GM21360 (cell line): Measurements from ENCODE around the gene SENP7.
"Not testable (repeated sequence)": the region's sequence is repeated elsewhere in the genome, so short reads cannot be mapped to it uniquely, and the experiment has no call there.

Experiments
- ATAC-seq: cut with Tn5 transposase; IDR thresholded peaks from one replicate; pipeline ENCODE4 v1.9.1; 2021; ENCODE audit warnings: mild to moderate bottlenecking, moderate library complexity; ENCODE audit not compliant: unreplicated experiment

The SENP7 gene

GRCh38 chr3:101512646-101513418 is at the start of gene SENP7:
Gene SENP7, minus strand, starts transcription at chr3:101513212. Its CDS starts 82 bp downstream, at chr3:101513130.
- ATAC-seq: peak; percentile 47

- ATAC-seq: peak; percentile 99
These were observed 48.8 kb upstream of the SENP7 start, which contains the start of gene TRMT10C for GRCh38 chr3:101561630-101562328. Gene TRMT10C, plus strand, starts transcription at chr3:101561868. Its CDS starts 2,914 bp downstream, at chr3:101564782.

GRCh38 chr3:101556064-101556463 is 43.1 kb upstream of the SENP7 start:
- no peak for ATAC-seq

- ATAC-seq: not testable (repeated sequence)
These were observed 40.4 kb upstream of the SENP7 start for GRCh38 chr3:101553381-101553780.

- ATAC-seq: not testable (repeated sequence)
These were observed 38.5 kb upstream of the SENP7 start for GRCh38 chr3:101551359-101552081.

GRCh38 chr3:101549473-101549872 is 36.5 kb upstream of the SENP7 start:
- ATAC-seq: no peak

- ATAC-seq: no peak
These were observed 35.6 kb upstream of the SENP7 start for GRCh38 chr3:101548527-101549105.

- ATAC-seq: no peak
These were observed 31.3 kb upstream of the SENP7 start for GRCh38 chr3:101544161-101544850.

- ATAC-seq: no peak
These were observed 29.9 kb upstream of the SENP7 start for GRCh38 chr3:101542957-101543356.

- ATAC-seq: not testable (repeated sequence)
These were observed 23.9 kb upstream of the SENP7 start for GRCh38 chr3:101536955-101537354.

GRCh38 chr3:101536266-101536665 is 23.3 kb upstream of the SENP7 start:
- ATAC-seq: no peak

- ATAC-seq: no peak
These were observed 22.2 kb upstream of the SENP7 start for GRCh38 chr3:101535221-101535620.

GRCh38 chr3:101533603-101533968 is 20.6 kb upstream of the SENP7 start:
- no peak for ATAC-seq

GRCh38 chr3:101532783-101533602 is 20.0 kb upstream of the SENP7 start:
- ATAC-seq: no peak

GRCh38 chr3:101531473-101532086 is 18.6 kb upstream of the SENP7 start:
- no peak for ATAC-seq

- no peak for ATAC-seq
These were observed 17.7 kb upstream of the SENP7 start for GRCh38 chr3:101530686-101531047.

GRCh38 chr3:101529816-101530685 is 17.0 kb upstream of the SENP7 start:
- ATAC-seq: no peak

GRCh38 chr3:101527906-101528305 is 14.9 kb upstream of the SENP7 start:
- no peak for ATAC-seq
